GM19240 (cell line): ENCODE data around the gene SLC2A6.

Experiments used
- DNase-seq: peaks from one replicate; pipeline ENCODE4 v3.0.0; 2011; ENCODE audit warnings: low spot score; ENCODE audit not compliant: insufficient read length

The SLC2A6 gene

DNA sequence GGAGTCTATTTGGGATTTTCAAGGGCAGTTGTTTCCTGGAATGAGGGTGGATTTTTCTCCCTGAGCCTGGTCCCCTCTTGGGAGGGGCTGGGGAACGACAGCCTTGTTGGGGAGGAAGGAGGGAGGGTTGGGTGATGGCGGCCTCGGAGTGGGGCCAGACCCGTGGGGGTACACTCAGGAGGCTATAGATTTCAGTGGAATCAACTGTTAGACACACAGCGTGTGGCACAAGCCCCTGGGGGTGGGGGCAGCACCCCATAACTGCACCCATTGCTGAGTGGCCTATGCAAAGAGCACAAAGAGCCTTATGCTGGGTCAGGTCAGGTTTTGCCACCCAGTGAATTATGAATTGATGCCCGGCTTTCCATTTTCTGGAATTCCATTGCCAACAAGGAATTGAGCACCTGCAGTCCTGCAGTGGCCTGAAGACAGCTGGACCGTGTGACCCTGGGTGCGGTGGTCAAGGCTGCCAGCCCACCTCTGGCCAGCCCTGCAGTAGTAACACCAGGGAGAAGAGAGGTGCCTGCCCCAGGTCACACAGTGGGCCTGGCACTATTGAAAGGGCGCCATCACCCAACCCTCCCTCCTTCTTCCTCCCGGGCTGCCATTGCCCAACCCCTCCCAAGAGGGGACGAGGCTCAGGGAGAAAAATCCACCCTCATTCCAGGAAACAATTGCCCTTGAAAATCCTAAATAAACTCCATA is 37.5 kb upstream of the SLC2A6 start:
- no peak for DNase-seq

DNA sequence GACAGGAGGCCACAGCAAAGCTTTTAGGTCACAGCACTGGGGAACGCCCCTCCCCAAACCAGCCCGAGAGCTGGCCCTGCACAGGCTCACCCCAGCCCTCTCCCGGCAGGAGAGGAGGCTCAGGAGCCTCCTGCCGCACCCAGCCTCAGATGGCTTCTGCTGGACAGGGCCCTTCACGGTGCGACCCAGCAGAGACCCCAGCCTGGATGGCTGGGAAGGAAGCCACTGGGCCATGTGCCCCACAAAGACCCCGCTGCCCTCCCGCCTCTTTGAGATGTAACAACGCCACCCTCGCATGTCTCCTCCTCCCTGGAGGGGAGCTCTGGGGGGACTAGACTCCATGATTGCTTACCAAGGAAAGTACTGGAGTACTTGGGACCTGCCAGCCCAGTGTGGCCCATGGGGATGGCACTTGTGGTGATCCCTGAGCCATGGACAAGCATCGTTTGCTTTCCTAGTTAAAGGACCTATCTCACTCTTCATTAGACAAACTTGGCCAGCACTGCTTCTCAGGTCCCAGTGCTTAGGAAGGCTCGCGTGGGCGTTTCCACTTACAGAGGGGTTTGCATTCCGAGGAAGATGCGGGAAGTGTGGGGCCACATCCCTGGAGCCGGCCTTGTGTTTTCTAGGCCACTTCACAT is 36.8 kb upstream of the SLC2A6 start:
- no peak for DNase-seq

DNA sequence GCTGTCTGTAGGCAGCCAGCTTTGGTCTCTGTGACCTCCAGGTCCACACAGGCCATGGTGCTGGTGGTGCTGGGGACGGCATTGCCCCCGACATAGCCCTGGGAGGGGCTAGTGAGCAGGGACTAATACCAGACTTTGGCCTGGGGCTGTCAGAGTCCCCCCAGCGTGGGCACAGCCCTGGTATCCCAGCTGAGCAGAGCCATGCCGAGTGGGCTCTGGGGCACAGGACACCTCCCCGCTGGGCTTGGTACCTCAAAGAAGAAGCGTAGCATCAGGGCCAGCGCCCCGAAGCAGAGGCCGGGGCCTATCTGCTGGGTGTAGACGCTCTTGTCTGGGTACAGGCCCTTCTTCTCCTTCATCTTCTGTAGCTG is 36.3 kb upstream of the SLC2A6 start:
- no peak for DNase-seq

DNA sequence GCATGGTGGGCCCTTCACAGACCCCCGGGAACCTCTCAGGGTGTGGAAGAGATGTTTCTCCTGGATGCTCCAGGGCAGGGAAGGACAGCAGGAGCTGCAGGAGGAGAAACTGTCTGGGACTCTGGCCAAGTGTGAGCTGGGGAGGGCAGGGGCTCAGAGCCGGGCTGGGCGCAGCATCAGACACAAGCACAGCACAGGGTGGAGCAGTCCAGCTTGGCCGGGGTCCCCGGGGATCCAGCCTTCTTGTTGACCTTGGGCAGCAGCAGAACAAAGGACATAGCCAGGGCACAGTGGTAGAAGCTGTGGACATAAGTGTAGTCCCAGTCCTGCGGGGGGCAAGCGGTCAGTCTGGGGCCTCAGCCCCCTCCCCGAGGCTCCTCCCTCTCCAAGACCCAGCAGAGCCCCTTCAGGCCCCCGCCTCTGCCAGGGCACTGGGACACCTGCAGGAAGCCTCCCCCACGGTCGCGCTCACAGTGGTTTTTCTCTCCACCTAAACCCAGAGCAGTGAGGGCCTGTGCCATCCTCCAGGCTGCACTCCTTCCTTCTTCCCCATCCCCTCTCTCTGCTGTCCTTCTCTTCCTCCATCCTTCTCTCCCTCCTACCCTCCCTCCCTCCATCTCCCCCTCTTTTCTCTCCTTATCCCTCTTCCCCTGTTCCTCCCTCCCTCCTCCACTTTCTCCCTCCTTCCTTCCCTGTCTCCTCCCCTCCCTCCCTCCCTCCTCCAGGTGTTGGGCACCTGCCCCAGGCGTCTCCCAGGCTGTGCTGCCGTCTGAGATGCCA is 35.8 kb upstream of the SLC2A6 start:
- DNase-seq: no peak

DNA sequence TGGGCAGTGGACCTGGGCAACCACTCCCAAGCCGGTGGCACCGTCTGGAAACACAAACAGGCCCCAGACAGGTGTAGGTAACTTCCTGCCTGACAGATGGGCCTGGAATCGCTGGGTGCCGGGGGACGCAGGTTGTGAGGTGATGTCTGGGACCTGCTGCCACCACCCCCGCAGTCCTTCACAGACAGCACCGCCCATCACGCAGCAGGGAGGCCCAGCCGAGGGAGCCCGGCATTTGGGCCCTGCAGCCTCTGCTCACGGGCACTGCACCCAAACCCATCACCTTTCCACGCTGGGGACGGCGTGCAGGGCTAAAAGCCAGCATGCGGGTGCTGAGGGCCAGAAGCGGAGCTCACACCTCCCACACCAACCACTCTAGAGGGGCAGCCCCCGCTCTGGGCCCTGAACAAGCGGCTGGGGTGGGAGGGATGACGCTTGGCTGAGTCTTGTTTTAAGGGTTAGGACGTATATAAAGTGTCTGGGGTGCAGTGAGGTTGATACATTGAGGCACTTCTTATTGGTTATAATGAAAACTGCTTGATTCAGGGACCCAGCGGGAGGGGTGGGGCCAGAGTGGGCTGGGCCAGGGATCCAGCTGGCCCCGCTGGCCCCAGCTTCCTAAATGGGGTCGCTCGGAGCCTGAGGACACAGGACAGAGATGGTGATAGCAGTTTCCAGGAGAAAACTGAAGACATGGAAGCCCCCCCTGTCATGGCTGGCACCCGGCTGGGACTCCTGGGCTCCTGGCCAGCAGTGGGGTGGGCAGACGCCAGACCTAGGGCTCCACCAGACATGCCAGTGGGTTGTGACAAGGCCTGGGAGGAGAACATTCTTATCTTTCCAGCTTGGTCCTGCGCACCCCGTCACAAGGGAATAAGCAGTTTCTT is 34.6 kb upstream of the SLC2A6 start:
- DNase-seq: no peak

DNA sequence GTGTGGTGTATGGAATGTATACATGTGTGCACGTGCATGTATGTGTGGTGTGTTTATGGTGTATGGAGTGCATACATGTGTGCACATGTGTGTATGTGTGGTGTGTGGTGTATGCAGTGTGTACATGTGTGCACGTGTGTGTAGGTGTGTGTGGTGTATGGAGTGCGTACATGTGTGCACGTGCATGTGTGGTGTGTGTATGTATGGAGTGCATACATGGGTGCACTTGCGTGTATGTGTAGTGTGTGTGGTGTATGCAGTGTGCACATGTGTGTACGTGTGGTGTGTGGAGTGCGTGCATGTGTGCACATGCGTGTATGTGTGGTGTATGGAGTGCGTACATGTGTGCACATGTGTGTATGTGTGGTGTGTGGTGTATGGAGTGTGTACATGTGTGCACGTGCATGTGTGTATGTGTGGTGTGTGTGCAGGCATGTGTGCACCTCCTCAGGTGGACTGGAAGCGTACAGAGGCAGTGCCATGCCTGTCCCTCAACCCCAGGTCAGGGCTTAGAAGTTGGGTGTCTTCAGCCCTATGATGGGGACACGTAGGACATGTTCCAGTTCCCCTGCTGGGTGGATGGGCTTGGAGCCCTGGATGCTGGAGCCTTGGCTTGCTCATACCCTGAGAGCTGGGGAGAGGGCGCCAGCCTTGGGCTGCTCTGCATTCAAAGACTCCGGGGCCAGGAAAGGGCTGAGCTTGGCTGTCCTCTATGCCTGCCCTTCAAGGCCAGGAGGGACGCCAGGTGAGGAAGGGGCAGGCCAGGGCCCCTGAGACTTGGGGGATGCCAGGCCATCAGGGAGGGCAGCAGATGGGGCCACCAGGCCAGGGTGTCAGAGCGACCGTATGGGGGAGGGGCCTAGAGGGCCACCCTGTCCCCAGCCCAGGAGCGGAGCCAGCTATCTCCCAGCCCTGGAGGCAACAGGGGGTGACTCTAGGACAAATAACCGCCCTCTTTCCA is 33.6 kb upstream of the SLC2A6 start:
- DNase-seq: no peak

DNA sequence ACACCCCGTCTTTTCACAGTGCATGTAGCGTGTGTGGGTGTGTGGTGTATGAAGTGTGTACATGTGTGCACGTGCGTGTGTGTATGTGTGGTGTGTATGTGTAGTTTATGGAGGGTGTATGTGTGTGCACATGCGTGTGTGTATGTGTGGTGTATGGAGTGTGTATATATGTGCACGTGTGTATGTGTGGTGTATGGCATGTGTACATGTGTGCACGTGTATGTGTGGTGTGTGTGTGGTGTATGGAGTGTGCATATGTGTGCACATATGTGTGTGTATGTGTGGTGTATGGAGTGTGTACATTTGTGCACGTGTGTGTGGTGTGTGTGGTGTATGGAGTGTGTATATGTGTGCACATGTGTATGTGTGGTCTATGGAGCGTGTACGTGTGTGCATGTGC is 32.7 kb upstream of the SLC2A6 start:
- DNase-seq: no peak

DNA sequence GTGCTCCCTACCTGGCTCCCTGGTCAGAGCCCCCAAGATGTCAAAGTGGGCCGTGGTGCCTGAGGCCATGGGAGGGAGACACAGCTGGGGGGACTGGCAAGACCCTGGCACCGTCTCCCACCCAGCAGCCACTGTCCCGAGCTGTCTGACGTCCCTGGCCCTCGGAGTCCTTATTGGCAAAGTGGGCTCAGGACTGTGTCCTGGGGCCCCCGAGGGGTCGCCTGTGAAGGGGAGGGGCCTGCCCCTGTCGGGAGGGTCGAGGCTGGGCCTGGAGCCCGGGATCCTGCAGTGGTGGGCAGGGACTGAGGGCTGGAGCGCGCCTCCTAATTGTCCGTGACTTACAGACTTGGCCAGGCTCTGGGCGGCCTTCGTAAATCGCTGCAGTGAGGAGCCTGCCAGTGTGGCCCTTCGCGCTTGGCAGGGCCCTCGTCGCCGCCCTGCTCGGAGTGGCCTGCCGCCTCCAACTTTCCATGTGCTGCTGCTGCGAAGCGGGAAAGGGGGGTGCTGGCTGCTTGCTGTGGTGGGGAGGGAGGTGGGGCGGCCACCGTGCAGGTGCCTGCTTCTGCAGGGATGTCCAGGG is 32.1 kb upstream of the SLC2A6 start:
- DNase-seq: no peak

DNA sequence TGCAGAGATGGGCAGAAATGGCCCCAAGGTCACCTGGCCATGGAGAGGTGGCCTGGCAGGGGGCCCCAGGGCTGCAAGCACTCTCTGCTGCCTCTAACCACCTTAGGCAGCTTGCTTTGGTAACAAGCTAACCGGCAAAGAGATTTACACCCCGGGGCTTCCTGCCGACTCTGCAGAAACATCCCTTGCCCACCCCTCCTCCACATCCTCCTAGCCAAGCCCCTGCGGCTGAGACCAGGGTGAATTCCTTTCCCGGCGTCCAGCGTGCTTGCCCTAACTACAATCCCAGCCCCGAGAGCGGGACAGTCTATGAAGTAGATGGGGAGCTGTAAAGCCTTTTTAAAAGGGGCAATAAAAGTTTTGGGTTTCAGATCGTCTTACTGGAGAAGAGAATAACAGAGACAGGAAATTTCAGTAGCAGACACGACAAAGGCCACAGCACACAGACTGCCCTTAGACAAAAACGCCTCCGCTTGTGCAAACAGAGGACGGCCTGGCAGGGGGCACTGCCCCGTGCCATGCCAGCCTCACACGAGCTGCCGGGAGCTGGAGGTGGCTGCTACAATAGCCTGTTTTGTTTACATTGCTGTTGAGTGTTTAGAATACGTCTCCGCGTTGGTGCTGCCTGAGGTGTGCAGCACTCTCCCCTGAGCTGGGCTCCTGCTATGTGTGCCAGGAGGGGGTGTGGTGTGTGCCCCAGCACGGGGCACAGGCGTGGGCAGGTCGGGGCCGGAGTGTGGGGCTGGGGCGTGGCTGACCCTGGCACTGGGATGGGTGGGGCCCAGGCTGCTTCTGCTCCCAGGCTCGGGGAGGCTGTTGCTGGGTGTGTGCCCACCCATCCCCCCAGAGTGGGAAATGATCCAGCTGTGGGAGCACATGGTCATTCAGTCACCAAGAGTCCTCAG is 30.5 kb upstream of the SLC2A6 start:
- DNase-seq: no peak

DNA sequence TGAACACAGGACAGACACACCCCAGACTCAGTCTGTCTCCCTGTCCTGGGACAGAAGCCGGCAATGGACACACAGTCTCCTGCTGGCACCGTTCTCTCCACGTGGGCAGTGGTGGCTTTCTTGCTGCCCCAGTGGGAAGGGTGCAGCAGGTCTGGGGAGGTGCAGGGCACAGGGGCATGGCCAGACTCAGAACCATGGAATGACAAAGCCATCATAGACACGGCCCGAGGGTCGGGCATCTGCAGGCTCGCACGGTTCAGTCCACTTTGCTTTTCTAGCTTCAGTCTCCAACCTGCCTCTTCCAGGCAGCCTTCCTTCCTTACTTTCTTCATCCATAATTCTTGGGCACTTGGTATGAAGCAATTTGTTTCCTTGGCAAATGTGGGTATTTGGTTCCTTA is 29.1 kb upstream of the SLC2A6 start:
- DNase-seq: no peak

DNA sequence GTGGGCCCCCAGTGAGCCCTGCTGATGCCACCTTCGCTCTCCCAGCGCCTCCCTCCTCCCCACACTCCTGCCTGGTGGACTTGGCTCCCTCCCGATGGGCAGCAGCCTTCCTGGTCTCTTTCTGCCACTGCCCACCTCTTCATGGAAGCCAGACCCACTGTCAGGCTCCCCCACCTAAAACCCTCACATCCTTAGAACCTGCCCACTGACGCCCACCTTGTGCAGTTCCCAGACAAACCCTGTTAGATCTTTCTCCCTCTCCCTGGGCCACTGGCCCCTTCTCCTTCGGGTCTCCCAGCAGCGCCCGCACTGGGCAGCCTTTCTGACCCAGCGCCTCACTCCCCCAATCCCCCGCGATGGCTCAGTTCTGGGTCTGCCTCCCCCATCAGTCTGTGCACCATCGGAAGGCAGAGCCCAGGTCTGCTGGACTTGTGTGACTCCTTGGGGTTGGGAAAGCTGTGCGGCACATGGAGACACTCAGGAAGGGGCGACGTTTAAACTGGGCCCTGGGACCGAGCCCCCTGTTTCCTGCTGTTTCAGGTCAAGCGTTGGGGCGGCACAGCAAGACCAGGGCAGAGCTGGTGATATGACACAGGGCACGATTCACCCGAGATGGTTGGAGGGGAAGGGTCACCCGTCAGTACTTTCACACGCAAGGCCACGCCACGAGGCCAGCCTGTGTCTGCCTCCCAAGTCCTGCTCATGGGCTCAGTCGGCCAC is 28.5 kb upstream of the SLC2A6 start:
- DNase-seq: no peak

DNA sequence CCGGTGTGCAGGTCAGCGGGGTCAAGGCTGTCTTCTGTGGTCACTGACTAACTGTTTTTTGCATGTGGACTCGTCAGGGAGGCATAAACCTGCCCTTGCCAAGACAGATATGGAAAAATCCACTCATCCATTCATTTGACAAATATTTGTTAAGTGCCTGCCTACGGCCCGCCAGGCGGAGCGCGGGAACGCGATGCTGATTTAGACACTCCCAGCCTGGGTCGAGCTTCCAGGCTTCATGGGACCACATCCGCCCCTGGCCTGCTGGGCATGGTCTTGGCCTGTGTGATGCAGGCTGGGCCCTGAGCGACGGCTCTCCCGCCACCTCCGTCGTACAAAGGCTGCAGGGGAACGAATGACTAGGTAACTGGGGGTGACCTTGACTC is 27.7 kb upstream of the SLC2A6 start:
- no peak for DNase-seq

DNA sequence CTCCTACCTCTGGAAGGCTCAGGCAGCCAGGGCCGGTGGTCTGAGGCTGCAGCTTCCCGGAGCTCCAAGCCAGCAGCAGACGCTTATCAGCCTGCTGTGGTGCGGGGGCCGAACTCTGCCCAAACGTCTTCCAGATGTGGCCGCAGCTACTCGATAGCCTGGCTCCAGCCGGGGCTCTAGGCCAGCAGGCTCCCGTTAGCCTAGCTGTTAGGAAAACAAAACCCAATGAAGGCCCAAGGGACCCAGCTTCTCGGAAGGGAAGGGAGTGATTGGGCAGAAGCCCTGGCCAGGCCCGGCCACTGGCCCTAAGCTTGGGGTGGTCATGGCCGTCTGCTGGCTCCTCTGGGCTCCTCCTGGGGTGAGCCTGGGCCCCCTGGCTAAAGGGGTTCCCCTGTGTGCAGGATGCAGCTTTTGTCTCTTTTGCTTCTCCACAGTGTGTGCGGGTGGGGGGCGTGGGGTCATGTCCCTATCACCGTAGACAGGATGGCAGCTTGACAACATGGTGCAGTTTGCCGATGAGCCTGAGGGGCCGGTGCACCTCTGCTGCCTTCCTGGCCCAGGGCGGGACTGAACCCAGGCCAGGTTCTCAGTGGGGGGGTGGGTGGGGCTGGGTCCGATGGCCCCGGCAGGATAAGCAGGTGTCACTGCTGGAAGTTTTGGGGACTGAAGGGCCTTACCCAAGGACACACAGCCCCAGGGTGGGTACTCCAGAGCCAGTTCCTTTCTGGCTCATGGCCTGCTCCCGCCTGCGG is 27.2 kb upstream of the SLC2A6 start:
- no peak for DNase-seq

DNA sequence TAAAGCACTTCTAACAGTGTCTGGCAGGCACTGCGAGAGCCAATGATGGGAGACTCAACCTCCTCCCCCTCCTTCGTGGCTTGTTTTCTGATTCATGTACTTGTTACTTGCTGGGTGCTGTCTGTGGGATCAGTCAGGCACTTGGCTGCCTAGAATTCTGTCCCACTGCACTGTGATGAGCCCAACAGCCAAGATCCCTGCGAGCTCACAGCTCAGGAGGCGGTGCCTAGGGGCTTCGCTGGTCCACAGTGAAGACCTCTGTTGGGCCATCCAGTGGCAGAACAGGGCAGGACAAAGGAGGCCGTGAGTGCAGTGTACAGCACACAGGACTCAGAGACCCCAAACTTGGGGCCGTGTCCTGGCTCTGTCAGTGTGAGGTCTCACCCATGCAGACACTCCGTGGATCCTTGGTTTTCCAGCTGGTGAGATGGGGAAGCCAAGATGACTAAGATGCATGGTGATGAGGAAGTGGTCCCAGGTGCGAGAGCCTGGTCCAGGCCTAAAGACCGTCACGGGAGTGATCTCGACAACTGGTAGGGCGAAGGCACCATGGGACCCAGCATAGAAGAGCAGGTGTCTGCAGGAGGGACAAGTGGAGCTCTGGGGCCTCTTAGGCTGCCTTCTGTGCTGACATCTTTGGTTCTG is 26.4 kb upstream of the SLC2A6 start:
- no peak for DNase-seq

DNA sequence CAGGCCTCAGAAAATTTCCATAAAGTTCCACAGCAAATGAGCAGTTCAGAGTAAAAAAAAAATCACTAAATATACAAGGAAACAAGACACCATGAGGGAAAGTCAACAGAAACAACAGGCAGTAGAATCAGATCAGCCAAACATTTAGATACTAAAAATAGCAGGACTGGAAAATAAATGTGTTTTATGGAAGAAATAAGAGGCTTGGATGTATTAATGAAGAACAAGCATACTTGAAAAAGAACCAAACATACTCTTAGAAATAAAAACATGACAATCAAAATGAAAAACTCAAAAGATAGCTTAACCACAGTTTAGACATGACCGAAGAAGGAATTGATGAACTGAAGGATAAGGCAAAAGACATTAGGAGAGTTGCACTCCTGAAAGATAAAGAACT is 23.2 kb upstream of the SLC2A6 start:
- DNase-seq: no peak

DNA sequence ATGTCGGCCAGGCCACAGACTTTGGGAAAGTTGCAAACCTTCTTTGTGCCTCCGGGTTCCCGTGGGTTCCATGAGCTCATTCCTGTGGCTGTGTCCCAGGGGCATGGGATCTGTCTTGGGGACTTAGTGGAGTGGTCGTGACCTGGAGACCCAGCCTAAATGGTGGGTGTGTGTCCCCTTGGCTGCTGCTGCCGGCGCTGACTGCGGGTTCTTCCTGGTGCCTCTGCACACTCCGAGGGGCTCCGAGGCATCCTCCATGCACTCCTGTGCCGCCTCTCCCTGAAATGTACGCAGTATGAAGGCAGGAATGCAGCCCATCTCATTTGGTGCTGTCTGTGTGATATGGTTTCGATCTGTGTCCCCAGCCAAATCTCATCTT is 21.0 kb upstream of the SLC2A6 start:
- no peak for DNase-seq

DNA sequence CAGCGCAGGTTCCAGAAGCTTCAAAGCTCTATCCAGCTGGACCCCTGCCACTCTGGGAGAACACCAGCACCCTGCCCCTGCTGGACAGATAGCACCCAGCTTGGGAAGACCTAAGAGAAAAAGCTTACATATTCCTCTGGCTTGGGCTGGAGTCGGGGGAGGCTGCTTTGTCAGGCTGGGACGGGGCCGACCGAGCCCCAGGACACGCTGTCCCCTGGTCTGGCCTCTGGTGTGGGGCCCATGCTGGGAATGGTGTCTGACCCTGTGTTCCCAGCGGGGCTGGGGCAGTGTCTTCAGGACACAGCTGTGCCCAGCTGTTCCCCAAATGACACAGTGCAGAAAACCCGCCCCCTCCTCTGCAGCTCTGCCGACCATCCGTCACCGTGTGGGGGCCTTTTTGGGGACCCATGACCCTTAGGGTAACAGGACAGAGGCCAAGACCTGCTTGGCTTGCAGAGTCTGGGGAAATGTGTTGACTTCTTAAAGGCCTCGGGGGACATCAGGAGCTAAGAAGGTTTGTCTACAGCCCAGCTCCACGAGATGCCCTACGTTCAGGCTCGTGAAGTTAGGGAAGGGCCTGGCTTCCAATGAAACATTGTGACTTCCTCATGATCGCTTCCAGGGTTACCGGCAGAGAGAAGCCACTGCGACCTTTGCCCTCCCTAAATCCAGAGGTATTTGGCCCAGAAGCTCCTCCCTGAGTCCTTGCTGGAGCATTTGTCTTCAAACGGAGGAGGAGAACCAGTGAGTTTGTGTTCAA is 20.4 kb upstream of the SLC2A6 start:
- DNase-seq: no peak
